ENCODE measurements around the gene MCTP1. TPM values are rescaled to one million over a fixed set of nuclear protein-coding genes. Genes with fewer than 3 reads are reported as not detected.

MCTP1 gene
- total RNA-seq, 4 donors from 2014 or later = 5.4 to 22.1 (median 5.8) TPM

DNA sequence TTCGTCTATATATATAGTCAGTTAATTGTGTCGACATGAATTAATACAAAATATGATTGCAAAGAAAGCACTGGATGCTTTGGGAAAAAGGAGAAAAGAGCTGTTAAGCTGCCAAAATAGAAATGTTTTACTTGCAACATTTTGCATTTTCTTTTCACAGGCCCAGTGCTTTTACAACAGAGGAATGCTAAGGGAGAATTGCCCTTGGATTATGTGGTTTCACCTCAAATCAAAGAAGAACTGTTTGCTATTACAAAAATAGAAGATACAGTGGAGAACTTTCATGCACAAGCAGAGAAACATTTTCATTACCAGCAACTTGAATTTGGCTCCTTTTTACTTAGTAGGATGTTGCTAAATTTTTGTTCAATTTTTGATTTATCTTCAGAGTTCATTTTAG, 590.2 kb downstream of the MCTP1 start:
- Histone ChIP-seq H3K36me3 (no peaks in the 10 kb centered on the region), H3K27ac (no peak overlapping the region), H3K4me1 (no peaks in the 10 kb centered on the region), H3K9me3 (no peaks in the 10 kb centered on the region), H3K4me3 (no peak overlapping the region), H3K27me3 (no peaks in the 10 kb centered on the region)
- intact Hi-C loops (cut with DNase I; ENCODE audit: low total_unique reads) = no loop called here
- no peak for DNase-seq
- TF ChIP-seq CTCF (IDR thresholded peaks at IDR 0.05 in 4 of 5, conservative IDR thresholded peaks at IDR 0.05 in 1 of 5) = no peak
- TF ChIP-seq POLR2A (IDR thresholded peaks at IDR 0.05) = no peak
- ATAC-seq = no peak
- in situ Hi-C loops (cut with MboI; ENCODE audit: low sequenced_read_pairs in 4 of 4) = no loop called here

- Histone ChIP-seq H3K36me3 (no peaks in the 10 kb centered on the region), H3K27ac (no peak overlapping the region), H3K9me3 (no peaks in the 10 kb centered on the region), H3K4me3 (no peak overlapping the region), H3K27me3 (no peaks in the 10 kb centered on the region), H3K4me1 (no peaks in the 10 kb centered on the region)
- no peak for ATAC-seq
- TF ChIP-seq POLR2A (IDR thresholded peaks at IDR 0.05) (no peak), CTCF (IDR thresholded peaks at IDR 0.05 in 4 of 5, conservative IDR thresholded peaks at IDR 0.05 in 1 of 5) (no peak)
- no peak for DNase-seq
- in situ Hi-C loops (cut with MboI; ENCODE audit: low sequenced_read_pairs in 4 of 4) (no loop called here), intact Hi-C loops (cut with DNase I; ENCODE audit: low total_unique reads) (no loop called here)
These were observed 591.0 kb downstream of the MCTP1 start for GRCh38 chr5:94693845-94694370.

- H3K4me1 ChIP-seq = no peaks in the 10 kb centered on the region
- H3K4me3 ChIP-seq = no peak overlapping the region
- in situ Hi-C loops (cut with MboI; ENCODE audit: low sequenced_read_pairs in 4 of 4) (no loop called here), intact Hi-C loops (cut with DNase I; ENCODE audit: low total_unique reads) (no loop called here)
- no peaks in the 10 kb centered on the region for H3K9me3 ChIP-seq
- H3K36me3 ChIP-seq = no peaks in the 10 kb centered on the region
- no peaks in the 10 kb centered on the region for H3K27me3 ChIP-seq
- DNase-seq = no peak
- H3K27ac ChIP-seq = no peak overlapping the region
- ATAC-seq = peak in 1 of 2 donors; percentile 53
- TF ChIP-seq POLR2A (IDR thresholded peaks at IDR 0.05) (no peak), CTCF (IDR thresholded peaks at IDR 0.05 in 4 of 5, conservative IDR thresholded peaks at IDR 0.05 in 1 of 5) (peak in 4 of 5 experiments; percentile 18 to 35 (median 26))
These were observed 591.7 kb downstream of the MCTP1 start for GRCh38 chr5:94693043-94693822.

- no peak for DNase-seq
- no peak for TF ChIP-seq CTCF (IDR thresholded peaks at IDR 0.05 in 4 of 5, conservative IDR thresholded peaks at IDR 0.05 in 1 of 5)
- no peak for TF ChIP-seq POLR2A (IDR thresholded peaks at IDR 0.05)
- intact Hi-C loops (cut with DNase I; ENCODE audit: low total_unique reads) (no loop called here), in situ Hi-C loops (cut with MboI; ENCODE audit: low sequenced_read_pairs in 4 of 4) (no loop called here)
- Histone ChIP-seq H3K27ac (no peak overlapping the region), H3K27me3 (no peaks in the 10 kb centered on the region), H3K4me3 (no peak overlapping the region), H3K36me3 (no peaks in the 10 kb centered on the region), H3K4me1 (no peaks in the 10 kb centered on the region), H3K9me3 (no peaks in the 10 kb centered on the region)
- ATAC-seq = no peak
These were observed 592.3 kb downstream of the MCTP1 start for GRCh38 chr5:94692581-94692980.
